ENCODE data around the gene RNF38.
A peak's percentile ranks its signal among the peaks of the same experiment; 100 is the strongest.

- TF ChIP-seq POLR2A (IDR thresholded peaks at IDR 0.05) (peak in 2 of 3 donors; percentile 23 to 35), CTCF (IDR thresholded peaks at IDR 0.05) (no peak)
Measured at GRCh38 chr9:36319806-36320205, 80.3 kb downstream of the RNF38 start.
